Psoas muscle (tissue), 8 donors: Measurements from ENCODE around the gene ITGA11. TPM values are rescaled to one million over a fixed set of nuclear protein-coding genes. Genes with fewer than 3 reads are reported as not detected.

ENCODE experiments used
- ATAC-seq, 4 donors: fragments of 200-7000 bp; cut with Tn5 transposase; one replicate each; pipeline ENCODE4 v1.9.1; 2020; ENCODE audit warnings: moderate library complexity in 3 of 4, mild to moderate bottlenecking in 2 of 4
- DNase-seq, 2 donors: peaks; one replicate each; pipeline ENCODE4 v3.0.0-alpha.2; 2020
- H3K27ac ChIP-seq: fragments of 200-600 bp; one replicate; pipeline ENCODE4 v1.8.0; 2022
- H3K27me3 ChIP-seq, 3 donors: fragments of 200-600 bp in 1 of 3; one replicate each; pipeline versions ENCODE4 v1.6.1 to v1.8.0; 2013 to 2022; ENCODE audit warnings: low read length in 2 of 3, mild to moderate bottlenecking in 2 of 3, moderate library complexity in 1 of 3; ENCODE audit not compliant: insufficient read depth in 3 of 3
- H3K36me3 ChIP-seq, 2 donors: fragments of 200-600 bp in 1 of 2; one replicate each; pipeline versions ENCODE4 v1.6.1 to v1.8.0; 2013 to 2022; ENCODE audit warnings: low read depth in 1 of 2, mild to moderate bottlenecking in 1 of 2, moderate library complexity in 1 of 2; ENCODE audit not compliant: insufficient read depth in 1 of 2
- H3K4me1 ChIP-seq: fragments of 200-600 bp; one replicate; pipeline ENCODE4 v1.8.0; 2022
- H3K4me3 ChIP-seq: fragments of 200-600 bp; one replicate; pipeline ENCODE4 v1.8.0; 2022; ENCODE audit warnings: mild to moderate bottlenecking
- H3K9me3 ChIP-seq: fragments of 200-600 bp; one replicate; pipeline ENCODE4 v1.8.0; 2022
- CTCF ChIP-seq: fragments of 200-600 bp; IDR thresholded peaks from one replicate; pipeline ENCODE4 v1.8.0; 2022; ENCODE audit warnings: antibody characterized with exemption
- WGBS, 3 donors: extraction: QIAGEN DNeasy Blood & Tissue Kit; methylation state at CpG; one replicate each; pipeline versions ENCODE4 v1.1.6 to v1.1.7; 2013; 5-methylcytosine and 5-hydroxymethylcytosine counted together
- intact Hi-C, 2 donors: fragments of 100-400 bp; cut with DNase I; formaldehyde crosslinking; loops; one replicate each; pipeline versions ENCODE4 v1.11.0 to v1.14.2; 2022
- polyA plus RNA-seq, 3 donors: library from polyadenylated mRNA; stranded (reverse); fragments of 200-250 nt; gene quantifications; one replicate each; pipeline ENCODE4 v1.2.3, GENCODE V29; 2013
- total RNA-seq, 4 donors: library from RNA; stranded (reverse); fragmentation: NEBNext Ultra II Directional in 2 of 4; extraction: Animal tissue kit (Norgen Biotek cat#: 25700) in 2 of 4; gene quantifications; one replicate each; pipeline versions ENCODE4 v1.2.1 to v1.2.4, GENCODE V29; 2021 to 2023
- donor health status: healthy with polysubstance abuse.
- donor health status: DM: no; HTN: no; CAD: no; lungs with moderate emphysema.
- donor health status: Bipolar disorder and iron deficiency.
- donor health status: healthy.
- donor health status: DM: yes; HTN: yes; CAD: no.
- donor health status: DM: no; HTN: no; CAD: no.
- donor health status: DM: no; HTN: no; CAD: no.
- donor health status: DM: yes; HTN: yes; CAD: no.

Gene ITGA11
- total and polyA plus RNA-seq, 7 donors: 0.10 to 7.9 (median 0.97) TPM

GRCh38 chr15:68289621-68290352 lies 142.2 kb downstream of the ITGA11 start:
- no peaks in the 10 kb centered on the region for H3K9me3 ChIP-seq
- TF ChIP-seq CTCF: no peak
- H3K27ac ChIP-seq: peak overlapping the region; percentile 97
- H3K27me3 ChIP-seq: no peaks in the 10 kb centered on the region
- peak overlapping the region; percentile 85 for H3K4me3 ChIP-seq
- ATAC-seq (peak; percentile 82 to 94 (median 92)), DNase-seq (peak in 1 of 2 donors; percentile 25)
- peaks cover 5 to 66% of the 10 kb centered on the region in 2 donors for H3K36me3 ChIP-seq
- H3K4me1 ChIP-seq: peaks cover 93% of the 10 kb centered on the region
- intact Hi-C loops: loop anchor here (5.0 kb wide), 2 partner anchors 32 to 37 kb away; no protein-coding TSS in a partner anchor
- 63 to 78% (median 68%) methylated on average over 14 of the region's 14 CpGs for WGBS, 3 donors

- intact Hi-C loops: no loop called here
Observed at GRCh38 chr15:68289057-68289456, 142.9 kb downstream of the ITGA11 start.

GRCh38 chr15:68286256-68286655 lies 145.7 kb downstream of the ITGA11 start:
- intact Hi-C loops: no loop called here
- peak overlapping the region; percentile 97 for H3K27ac ChIP-seq
- no peak for TF ChIP-seq CTCF
- peaks cover 9 to 46% of the 10 kb centered on the region in 2 donors for H3K36me3 ChIP-seq
- no peaks in the 10 kb centered on the region for H3K27me3 ChIP-seq
- H3K4me3 ChIP-seq: peak overlapping the region; percentile 85
- ATAC-seq: no peak
- peaks cover 96% of the 10 kb centered on the region for H3K4me1 ChIP-seq
- no peaks in the 10 kb centered on the region for H3K9me3 ChIP-seq
- WGBS, 3 donors: 74 to 81% (median 79%) methylated on average over 5 of the region's 5 CpGs
- DNase-seq: no peak

More at GRCh38 chr15:68289057-68289456, 142.9 kb downstream of the ITGA11 start:
- H3K4me3 ChIP-seq: peak overlapping the region; percentile 85
- H3K27me3 ChIP-seq: no peaks in the 10 kb centered on the region
- WGBS, 3 donors: 80 to 91% (median 87%) methylated on average over 2 of the region's 2 CpGs
- no peaks in the 10 kb centered on the region for H3K9me3 ChIP-seq
- peaks cover 93% of the 10 kb centered on the region for H3K4me1 ChIP-seq
- ATAC-seq (peak in 1 of 4 donors; percentile 31), DNase-seq (no peak)
- peak overlapping the region; percentile 97 for H3K27ac ChIP-seq
- TF ChIP-seq CTCF: no peak
- peaks cover 9 to 69% of the 10 kb centered on the region in 2 donors for H3K36me3 ChIP-seq

GRCh38 chr15:68285259-68285980 lies 146.5 kb downstream of the ITGA11 start:
- peak overlapping the region; percentile 85 for H3K4me3 ChIP-seq
- H3K27me3 ChIP-seq: no peaks in the 10 kb centered on the region
- peak overlapping the region; percentile 97 for H3K27ac ChIP-seq
- H3K4me1 ChIP-seq: peaks cover 96% of the 10 kb centered on the region
- no peak for TF ChIP-seq CTCF
- peaks cover 5 to 42% of the 10 kb centered on the region in 2 donors for H3K36me3 ChIP-seq
- no peaks in the 10 kb centered on the region for H3K9me3 ChIP-seq
- DNase-seq (no peak), ATAC-seq (no peak)
- intact Hi-C loops: no loop called here
- WGBS, 3 donors: 88 to 91% (median 89%) methylated on average over 5 of the region's 5 CpGs
